Esophagus squamous epithelium (tissue), 4 donors: ENCODE measurements around the gene CAMKMT.

Experiments
- POLR2A ChIP-seq, 4 donors: fragments of 450-650 bp; IDR thresholded peaks; one replicate each; pipeline ENCODE4 v1.6.1; 2017; ENCODE audit warnings: antibody characterized with exemption in 4 of 4, mild to moderate bottlenecking in 4 of 4, moderate library complexity in 3 of 4
- TF ChIP-seq, protein P1 (sequence below), 6 experiments: fragments of 450-650 bp in 4 of 6; fragments of 200-600 bp in 2 of 6; sonication (generic) in 2 of 6; IDR thresholded peaks; one replicate each; pipeline ENCODE4 v1.5.1; 2016 to 2019; ENCODE audit warnings: antibody characterized with exemption in 6 of 6, mild to moderate bottlenecking in 4 of 6, moderate library complexity in 4 of 6

DNA sequence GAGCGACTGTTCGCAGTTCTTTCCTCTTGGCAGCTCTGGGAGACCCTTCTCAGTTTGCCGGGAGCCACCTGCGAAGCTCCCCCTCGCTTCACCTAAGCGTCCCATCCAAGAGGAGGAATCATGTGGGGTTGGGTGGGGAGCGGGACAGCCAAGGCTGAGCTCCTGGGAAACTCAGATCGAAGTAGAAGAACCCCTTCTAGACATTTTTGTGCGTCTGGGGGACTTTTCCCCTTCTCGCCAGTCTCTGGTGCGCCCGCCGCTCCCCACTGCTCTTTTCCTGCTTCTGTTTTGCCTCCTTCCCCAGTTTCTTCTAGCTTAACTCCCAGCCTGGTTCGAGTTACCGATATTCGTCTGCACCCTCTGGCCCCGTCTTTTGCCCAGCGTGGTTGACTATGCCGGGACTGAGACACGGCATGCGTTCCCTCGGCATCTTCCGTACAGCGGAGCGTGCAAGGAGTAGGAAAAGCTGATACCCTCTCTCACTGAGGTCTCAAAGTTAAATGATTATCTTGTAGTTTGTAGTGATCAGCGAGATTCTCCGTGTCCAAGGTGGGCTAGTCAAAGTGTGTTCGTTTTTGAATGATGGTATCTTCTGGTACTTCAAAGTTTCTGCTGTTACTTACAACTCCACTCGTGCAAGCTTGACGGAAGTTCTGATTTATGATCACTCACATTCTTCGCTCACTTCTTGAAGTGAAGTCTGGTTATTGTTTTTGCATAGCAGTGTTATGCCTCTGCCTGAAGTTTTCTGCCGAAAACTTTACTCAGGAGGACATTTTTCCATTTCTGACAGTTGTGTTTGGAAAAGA is 664 bp downstream of the CAMKMT start:
- TF ChIP-seq, protein P1, sequence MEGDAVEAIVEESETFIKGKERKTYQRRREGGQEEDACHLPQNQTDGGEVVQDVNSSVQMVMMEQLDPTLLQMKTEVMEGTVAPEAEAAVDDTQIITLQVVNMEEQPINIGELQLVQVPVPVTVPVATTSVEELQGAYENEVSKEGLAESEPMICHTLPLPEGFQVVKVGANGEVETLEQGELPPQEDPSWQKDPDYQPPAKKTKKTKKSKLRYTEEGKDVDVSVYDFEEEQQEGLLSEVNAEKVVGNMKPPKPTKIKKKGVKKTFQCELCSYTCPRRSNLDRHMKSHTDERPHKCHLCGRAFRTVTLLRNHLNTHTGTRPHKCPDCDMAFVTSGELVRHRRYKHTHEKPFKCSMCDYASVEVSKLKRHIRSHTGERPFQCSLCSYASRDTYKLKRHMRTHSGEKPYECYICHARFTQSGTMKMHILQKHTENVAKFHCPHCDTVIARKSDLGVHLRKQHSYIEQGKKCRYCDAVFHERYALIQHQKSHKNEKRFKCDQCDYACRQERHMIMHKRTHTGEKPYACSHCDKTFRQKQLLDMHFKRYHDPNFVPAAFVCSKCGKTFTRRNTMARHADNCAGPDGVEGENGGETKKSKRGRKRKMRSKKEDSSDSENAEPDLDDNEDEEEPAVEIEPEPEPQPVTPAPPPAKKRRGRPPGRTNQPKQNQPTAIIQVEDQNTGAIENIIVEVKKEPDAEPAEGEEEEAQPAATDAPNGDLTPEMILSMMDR (IDR thresholded peaks at IDR 0.05), result no peak
- TF ChIP-seq POLR2A (IDR thresholded peaks at IDR 0.05), result no peak
